ENCODE data around the gene SUPT5H.

SUPT5H gene

DNA sequence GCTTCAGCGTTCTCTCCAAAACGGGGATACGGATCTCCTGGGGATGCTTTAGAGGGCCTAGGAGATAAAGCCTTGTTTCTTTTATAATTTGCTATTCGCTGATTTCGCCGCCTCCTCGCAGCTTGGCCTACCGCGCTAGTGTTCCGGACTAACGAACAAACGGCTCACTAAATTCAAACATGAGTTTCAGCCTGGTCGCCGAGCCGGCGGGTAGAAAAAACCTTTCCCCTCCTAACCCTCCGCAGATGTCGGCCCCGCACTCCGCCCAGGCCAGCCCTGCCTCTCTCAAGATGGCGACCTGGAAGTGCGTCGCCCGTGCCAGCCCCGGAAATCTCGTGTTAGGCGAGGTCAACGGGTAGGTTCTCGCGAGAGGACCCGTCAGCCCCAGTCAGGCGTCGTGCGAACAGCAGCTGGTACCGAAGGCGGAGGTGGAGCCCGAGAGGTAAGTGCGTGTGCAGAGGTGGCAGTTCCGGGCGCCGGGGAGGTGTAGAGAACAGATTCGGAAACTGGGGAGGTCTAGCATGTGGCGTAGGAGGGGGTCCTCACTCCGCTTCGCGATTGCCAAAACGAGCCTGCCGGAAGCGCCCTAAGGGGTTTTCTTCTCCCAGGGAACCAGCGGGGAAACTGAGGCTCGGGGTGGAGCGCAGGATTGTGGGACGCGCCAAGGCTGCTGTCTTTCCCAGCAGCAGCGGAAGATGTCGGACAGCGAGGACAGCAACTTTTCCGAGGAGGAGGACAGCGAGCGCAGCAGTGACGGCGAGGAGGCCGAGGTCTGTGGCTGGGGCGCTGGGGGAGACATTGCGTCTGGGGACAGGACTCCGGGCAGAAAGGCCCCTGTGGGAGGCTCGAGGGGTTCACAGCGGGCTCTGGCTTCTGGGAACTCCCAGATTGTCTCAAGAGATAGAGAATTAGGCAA is at the start of gene SUPT5H:
Gene SUPT5H, plus strand, starts transcription at position 387 of the 916 bp plus-strand sequence. Its CDS starts 309 bp downstream, at position 696.
- DNase-seq (ENCODE audit: low spot score), result peak; percentile 99

DNA sequence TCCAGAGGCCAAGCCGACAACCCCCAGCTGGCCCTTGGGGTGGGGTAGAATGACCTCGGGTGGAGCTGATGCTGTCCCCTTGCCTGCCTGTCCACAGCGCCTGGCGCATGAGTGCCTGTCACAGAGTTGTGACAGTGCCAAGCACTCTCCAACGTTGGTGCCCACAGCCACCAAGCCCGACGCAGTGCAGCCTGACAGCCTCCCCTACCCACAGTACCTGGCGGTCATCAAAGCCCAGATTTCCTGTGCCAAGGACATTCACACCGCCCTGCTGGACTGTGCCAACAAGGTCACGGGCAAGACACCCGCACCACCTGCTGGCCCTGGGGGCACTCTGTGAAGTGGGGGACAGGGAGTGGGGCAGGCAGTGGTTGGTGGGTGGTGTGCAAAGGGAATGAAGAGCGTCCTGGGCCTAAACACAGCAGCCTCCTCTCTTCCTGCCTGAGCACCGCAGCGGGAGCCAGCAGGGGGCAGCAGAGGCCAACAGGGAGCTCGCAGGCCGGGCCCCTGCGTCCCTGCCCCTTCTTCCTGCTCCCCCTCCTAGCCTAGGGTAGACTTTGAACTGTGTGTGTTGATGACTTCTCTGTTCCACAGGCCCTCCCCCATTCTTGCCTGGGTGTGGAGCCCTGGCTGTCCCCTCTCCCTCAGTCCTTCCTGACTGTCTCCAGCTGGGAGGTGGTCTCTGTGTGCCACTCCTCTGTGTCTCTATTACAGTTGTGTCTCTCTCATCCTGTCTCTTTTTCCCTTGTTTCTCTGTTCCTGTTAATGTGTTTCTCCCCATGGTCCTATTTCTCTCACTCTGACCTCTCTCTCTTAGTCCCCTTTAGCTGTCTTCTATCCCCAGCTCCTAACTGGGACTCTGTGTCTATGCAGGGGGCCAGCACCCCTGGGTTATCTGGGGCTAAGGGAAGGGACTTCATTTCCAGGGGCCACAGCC is 47.8 kb upstream of the SUPT5H start:
- peak; percentile 95 for DNase-seq (ENCODE audit: low spot score)

DNA sequence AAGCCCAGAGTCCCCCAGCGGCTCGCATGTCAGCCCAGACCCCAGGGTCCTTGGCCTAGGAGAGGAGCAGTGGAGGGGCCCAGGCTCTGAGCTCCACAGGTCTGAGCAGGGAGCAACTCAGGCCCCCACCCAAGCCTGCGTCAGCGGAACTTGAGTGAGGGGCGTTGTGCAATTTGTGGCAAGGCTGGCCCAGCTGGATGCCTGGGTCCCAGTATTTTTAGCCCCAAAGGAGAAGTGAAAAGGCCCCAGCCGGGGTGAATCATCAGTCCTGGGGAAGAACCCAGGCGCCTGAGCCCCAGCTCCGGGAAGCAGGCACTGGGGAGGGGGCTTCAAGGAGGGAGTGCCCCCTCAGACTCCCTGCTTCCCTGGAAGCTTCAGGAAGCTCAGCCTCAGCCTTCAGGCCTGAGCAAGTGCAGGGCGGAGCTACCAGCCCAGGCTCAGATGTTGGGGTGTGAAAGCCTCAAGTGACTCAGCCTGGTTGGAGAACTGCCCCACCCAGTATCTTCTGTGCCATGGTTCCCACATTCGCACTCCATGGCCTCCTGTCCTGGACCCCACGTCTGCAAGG is 47.0 kb upstream of the SUPT5H start:
- DNase-seq (ENCODE audit: low spot score), result peak; percentile 79

DNA sequence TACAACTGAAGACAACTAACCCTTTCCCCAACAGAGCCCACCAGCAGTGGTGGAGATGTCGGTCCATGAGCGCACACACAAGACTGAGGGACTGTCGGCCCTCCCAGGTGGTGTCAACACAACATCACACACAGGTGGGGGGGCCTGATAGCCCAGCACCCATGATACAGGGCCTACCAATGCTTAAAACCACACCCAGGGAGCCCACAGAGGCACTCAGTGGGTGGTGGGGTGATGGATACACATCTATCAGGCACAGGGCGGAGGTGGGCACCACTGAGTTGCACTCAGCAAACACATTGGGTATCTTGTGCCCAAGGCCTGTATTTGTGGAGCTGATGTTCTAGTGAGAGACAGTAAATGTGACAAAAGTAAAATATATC is 45.7 kb upstream of the SUPT5H start:
- no peak for DNase-seq (ENCODE audit: low spot score)

DNA sequence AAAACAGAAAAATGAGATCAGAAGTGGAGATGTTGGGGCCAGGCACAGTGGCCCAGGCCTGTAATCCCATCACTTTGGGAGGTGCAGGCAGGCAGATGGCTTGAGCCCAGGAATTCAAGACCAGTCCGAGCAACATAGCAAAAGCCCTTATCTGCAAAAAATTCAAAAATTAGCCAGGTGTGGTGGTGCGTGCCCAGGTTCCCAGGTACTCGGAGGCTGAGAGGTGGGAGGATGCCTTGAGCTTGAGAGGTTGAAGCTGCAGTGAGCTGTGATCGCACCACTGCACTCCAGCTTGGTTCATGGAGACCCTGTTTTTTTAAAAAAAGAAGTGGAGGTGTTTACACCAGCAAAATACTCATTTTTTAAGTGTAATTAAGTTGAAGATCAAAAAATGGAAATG is 45.3 kb upstream of the SUPT5H start:
- DNase-seq (ENCODE audit: low spot score), result no peak

DNA sequence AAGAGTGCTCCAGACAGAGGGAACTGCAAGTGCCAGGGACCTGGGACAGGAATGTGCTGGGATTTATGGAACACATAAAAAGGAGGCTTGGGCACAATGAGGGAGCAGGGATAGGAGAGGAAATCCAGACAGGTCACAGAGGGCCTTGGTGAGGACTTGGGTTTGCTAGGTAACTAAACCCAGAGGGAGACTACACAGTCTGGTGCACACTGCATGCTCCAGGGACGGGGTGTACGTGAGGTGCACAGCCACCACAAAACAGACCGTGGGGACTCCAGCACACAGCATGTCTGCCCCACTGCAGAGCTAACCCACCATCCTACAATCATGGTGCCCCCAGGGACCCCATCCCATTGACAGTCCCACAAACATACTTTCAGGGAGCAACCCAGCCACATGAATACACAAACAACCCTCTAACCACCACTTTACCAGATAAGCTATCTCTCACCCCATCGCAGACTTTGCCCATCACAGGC is 44.3 kb upstream of the SUPT5H start:
- DNase-seq (ENCODE audit: low spot score), result no peak

DNA sequence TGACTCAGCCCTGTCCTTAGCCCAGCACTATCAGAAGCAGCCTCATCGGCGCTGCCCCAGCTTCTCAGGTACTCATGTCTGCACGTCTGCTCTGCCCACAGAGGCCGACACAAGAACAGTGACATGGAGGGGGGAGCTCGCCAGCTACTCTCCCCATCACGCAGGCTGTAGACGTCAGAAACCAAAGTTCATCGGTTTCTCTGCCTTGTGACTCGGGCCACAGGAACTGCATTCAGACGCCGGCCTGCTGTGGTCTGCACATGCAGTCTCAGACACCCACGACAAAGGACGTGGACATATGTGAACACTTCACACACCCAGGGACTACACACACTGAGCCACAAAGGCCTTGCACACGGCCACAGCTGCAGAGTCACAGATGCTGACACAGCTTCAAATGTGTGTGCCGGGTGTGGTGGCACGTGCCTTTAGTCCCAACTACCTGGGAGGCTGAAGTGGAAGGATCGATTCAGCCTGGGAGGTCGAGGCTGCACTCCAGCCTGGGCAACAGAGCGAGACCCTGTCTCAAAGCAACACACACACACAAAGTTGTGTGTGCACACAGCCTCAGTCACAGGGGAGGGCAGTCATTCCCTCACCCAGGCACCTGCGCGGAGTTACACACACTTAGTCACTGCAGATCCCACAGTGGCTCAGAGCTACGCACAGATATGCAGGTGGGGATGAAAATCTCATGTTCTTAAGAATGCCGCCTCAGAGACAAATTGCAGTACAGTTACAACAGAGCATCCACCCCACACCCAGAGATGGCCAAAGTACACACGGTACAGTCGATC is 43.6 kb upstream of the SUPT5H start:
- DNase-seq (ENCODE audit: low spot score), result peak; percentile 91

DNA sequence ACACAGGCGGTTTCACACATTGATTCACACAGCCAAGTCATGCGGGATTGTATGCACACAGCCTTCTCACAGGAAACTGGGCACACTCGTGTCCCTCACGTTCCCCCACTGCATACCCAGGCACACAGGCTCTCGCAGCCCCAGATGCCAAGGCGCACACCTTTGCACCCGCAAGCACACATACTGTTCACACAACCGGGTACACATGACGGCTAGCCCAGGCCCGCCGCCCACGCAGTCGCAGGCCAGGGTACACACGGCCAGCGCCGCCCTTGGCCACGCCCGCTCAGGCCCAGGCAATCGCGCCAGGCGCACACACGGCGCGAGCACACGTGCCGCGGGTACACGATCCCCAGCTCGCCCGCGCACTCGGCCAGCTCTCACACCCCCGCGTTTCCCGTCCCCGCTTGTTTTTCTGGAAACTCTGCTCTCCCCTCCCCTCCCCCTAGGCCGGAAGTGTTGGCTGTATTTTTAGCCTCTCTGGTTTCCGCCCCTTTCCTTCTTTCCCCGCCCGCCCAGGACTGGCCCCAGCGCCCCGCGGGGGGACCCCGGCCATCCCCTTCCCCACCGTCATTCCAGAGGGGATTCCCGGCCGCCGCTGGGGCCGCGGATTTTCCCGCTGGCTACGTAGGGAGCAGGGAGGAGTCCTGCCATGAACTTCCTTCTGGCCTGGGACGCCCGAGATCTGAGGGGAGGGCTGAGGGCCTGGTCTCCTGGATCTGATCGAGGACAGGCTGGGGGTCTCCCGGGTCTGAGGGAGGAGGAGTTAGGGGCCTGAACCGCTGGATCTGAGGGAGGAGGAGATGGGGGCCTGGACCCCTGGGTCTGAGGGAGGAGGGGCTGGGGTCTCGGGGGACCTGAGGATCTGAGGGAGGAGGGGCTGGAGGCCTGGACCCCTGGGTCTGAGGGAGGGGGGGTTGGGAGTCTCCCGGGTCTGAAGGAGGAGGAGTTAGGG is 42.8 kb upstream of the SUPT5H start:
- DNase-seq (ENCODE audit: low spot score), result peak; percentile 79

DNA sequence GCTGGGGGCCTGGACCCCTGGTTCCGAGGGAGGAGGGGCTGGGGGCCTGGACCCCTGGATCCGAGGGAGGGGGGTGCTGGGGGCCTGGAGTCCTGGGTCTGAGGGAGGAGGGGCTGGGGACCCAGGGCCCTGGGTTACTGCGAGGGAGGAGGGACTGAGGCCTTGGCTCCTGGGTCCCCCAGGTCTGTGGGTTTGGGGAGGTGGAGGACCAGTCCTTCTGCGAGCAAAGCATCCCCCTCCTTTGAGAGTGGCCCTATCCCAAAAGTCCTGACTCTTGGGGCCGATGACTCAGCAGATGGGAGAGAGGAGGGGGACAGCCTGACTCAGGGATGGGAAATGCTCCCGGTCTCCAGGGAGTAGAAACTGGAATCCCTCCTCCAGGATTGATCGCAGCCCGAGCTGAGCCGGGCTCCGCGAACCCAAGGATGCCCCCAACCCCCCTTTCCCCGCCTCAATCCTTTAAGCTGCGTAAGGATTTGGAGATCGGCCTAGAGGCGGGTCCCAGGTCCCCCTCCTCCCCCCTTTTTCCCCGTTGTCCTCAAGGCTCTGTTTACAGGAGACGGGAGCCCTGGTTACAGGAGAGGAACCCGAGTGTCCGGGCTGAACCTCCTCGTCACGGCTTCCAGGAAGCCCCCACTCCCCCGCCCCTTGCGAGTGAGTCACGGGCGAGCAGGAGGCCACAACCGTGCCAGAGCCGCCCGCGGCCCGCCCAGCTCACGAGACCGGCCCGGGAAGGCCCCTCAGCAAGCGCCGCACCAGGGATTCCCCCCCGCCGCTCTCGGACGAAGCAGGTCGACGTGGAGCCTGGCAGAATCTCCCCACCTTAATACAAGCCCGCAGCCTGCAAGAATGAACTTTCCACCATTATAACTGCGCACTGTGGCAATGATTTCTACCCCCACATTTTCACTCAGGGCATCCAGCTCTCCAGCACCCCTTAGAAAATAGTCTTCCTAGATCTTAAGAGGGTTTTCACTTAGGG is 41.8 kb upstream of the SUPT5H start:
- peak; percentile 96 for DNase-seq (ENCODE audit: low spot score)

DNA sequence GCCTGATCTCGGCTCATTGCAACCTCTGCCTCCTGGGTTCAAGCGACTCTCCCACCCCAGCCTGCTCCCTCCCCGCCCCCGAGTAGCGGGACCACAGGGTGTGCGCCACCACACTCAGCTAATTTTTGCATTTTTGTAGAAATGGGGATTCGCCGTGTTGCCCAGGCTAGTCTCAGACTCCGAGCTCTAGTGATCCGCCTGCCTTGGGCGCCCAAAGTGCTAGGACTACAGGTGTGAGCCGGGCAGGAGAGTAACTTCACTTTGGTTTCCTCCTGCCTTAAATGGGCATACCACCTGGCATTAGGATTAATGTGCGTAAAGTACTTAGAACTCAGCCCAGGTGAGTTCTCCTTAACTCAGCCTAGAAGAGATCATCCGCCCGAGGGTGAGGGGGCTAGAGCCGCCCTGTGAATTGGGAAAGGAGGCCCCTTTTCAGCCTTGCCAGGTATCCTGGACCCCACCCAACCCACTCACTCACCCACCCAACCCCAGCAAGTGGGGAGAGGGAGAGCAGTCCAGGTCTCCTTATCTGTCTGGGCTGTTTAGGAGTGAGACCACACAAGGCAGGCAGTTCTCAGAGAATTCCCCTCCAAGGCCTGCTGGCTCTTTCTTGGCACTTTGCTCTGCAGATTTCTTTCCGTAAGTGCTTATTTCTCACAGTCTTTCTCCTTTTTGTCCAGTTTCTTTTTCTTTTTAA is 40.0 kb upstream of the SUPT5H start:
- DNase-seq (ENCODE audit: low spot score), result peak; percentile 35

DNA sequence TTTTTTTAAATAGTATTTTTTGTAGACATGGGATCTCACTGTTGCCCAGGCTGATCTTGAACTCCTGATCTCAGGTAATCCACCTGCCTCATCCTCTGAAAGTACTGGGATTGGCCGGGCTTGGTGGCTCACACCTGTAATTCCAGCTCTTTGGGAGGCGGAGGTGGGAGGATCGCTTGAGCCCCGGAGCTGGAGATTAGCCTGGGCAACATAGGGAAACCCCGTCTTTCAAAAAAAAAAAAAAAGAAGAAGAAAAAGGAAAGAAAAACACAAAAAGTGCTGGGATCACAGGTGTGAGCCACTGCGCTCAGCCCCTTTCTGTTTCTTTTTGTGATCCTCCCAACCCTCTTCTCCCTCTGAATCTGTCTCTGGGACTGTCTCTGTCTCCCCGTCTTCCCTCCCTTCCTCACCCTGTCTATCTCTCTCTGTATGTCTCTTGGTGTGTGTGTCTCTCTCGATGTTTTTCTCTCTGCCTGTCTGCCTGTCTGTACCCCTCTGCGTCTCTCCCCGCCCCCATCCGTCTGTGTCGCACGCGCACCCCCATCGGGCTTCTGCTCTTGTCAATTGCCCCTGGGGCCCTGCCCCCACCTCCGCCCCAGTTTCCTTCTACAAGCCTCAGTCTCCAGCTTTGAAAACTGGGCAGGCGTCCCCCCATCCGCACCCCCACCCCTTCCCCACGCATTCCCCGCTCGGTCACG is 39.3 kb upstream of the SUPT5H start:
- DNase-seq (ENCODE audit: low spot score), result peak; percentile 92

DNA sequence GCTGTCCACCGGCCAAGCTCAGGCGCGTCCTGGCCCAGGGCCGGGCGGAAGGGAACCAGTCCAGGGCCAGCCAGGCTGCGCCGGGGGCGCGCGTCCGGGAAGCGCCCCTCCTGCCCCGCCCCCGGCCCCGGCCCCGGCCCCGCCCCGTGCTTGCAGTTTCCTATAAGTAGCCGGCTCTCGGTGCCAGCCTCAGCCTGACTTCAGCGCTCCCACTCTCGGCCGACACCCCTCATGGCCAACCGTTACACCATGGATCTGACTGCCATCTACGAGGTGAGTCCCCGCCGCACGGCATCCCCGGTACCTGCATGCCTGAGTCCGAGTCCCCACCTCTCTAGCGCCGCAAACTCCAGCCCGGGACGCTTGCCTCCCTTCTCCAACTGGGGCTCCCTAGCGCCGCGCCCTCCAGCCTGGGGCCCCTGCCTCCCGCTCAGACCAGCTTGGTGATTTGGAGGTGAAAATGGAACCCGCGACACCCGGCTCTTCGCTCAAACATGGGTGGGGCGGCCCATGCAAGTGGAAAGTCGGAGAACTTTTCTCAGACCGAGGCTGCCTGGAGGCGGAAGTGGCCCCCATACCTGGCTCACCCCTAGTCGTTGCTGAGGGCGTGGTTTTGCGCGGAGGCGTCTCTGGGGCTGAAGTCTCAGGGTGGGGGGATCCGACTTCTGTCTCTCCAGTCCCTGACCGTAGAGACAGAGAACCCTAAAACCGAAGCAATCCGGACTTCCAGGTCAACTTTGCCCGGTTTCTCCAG is 38.5 kb upstream of the SUPT5H start, which contains the start of gene ZFP36:
Gene ZFP36, plus strand, starts transcription at position 192 of the 754 bp plus-strand sequence. Its CDS starts 58 bp downstream, at position 250.
- peak; percentile 92 for DNase-seq (ENCODE audit: low spot score)

DNA sequence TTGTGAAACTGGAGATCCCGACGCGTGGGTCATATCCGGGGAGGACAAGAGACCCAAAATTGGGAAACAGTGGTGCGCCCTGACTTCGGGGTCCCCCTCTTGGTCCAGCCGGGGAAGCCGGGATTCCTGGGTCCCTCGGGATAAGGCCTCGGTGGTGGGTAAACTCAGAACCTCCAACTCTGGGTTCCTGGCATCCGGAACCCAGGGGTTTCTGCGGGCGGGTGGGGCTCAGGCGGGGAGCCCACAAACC is 38.0 kb upstream of the SUPT5H start:
- no peak for DNase-seq (ENCODE audit: low spot score)

DNA sequence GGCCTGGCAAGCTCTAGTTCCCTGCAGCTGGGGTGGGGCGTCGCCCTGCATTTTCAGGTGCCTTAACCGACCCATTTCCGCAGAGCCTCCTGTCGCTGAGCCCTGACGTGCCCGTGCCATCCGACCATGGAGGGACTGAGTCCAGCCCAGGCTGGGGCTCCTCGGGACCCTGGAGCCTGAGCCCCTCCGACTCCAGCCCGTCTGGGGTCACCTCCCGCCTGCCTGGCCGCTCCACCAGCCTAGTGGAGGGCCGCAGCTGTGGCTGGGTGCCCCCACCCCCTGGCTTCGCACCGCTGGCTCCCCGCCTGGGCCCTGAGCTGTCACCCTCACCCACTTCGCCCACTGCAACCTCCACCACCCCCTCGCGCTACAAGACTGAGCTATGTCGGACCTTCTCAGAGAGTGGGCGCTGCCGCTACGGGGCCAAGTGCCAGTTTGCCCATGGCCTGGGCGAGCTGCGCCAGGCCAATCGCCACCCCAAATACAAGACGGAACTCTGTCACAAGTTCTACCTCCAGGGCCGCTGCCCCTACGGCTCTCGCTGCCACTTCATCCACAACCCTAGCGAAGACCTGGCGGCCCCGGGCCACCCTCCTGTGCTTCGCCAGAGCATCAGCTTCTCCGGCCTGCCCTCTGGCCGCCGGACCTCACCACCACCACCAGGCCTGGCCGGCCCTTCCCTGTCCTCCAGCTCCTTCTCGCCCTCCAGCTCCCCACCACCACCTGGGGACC is 37.6 kb upstream of the SUPT5H start:
- peak; percentile 75 for DNase-seq (ENCODE audit: low spot score)

DNA sequence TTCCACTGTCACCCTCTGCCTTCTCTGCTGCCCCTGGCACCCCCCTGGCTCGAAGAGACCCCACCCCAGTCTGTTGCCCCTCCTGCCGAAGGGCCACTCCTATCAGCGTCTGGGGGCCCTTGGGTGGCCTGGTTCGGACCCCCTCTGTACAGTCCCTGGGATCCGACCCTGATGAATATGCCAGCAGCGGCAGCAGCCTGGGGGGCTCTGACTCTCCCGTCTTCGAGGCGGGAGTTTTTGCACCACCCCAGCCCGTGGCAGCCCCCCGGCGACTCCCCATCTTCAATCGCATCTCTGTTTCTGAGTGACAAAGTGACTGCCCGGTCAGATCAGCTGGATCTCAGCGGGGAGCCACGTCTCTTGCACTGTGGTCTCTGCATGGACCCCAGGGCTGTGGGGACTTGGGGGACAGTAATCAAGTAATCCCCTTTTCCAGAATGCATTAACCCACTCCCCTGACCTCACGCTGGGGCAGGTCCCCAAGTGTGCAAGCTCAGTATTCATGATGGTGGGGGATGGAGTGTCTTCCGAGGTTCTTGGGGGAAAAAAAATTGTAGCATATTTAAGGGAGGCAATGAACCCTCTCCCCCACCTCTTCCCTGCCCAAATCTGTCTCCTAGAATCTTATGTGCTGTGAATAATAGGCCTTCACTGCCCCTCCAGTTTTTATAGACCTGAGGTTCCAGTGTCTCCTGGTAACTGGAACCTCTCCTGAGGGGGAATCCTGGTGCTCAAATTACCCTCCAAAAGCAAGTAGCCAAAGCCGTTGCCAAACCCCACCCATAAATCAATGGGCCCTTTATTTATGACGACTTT is 36.8 kb upstream of the SUPT5H start:
- peak; percentile 23 for DNase-seq (ENCODE audit: low spot score)
